ENCODE data around the gene SLC25A30. TPM values are rescaled to one million over a fixed set of nuclear protein-coding genes. Genes with fewer than 3 reads are reported as not detected.

Gene SLC25A30, protein sequence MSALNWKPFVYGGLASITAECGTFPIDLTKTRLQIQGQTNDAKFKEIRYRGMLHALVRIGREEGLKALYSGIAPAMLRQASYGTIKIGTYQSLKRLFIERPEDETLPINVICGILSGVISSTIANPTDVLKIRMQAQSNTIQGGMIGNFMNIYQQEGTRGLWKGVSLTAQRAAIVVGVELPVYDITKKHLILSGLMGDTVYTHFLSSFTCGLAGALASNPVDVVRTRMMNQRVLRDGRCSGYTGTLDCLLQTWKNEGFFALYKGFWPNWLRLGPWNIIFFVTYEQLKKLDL
- polyA plus RNA-seq = 1.9 TPM

DNA sequence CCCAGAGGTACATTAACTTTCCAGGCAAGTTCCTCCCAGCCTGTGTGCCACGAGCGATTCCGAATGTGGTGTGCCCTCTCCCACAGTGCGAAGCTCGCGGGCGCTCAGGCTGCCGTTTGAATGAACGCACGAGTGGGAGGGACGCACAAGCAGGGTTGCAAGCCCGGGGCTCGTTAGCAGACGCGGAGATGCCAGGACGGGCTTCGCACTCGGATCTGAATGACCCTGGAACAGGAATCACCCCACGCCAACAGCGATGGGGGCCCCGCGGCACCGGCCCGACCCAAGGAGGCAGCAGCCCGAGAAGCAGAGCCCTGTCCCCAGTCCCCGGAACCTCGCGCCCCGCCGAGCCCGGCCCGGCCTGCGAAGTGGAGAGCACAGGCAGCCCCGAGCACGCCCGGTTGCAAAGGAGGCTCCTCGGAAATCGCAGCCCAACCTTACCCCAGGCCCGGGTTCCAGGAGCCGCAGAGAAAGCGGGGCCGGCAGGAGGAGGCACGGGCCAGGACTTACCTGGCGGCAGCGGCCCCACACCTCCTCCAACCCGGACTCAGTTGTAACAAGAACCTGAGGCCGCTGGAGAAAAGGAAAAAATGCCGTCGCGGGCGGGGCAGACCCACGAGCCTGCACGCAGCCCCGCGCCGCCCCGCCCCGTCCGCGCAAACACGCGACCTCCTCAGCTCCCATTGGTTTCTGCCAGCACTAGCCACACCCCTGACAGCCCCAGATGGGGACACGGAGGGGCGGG is at the start of gene SLC25A30:
SLC25A30 (minus strand) TSS at position 584 of the 745 bp plus-strand sequence. CDS start 6,948 bp downstream, outside the sequence.
- Mint-ChIP-seq H3K36me3 (peaks cover 2% of the 10 kb centered on the region), H3K27me3 (no peaks in the 10 kb centered on the region), H3K4me1 (peaks cover 12 to 25% (median 13%) of the 10 kb centered on the region in 3 donors), H3K9me3 (no peaks in the 10 kb centered on the region), H3K27ac (peak within 1 kb of the TSS; percentile 94 to 98 (median 96)), H3K4me3 (peak within 1 kb of the TSS; percentile 92 to 99 (median 97))

DNA sequence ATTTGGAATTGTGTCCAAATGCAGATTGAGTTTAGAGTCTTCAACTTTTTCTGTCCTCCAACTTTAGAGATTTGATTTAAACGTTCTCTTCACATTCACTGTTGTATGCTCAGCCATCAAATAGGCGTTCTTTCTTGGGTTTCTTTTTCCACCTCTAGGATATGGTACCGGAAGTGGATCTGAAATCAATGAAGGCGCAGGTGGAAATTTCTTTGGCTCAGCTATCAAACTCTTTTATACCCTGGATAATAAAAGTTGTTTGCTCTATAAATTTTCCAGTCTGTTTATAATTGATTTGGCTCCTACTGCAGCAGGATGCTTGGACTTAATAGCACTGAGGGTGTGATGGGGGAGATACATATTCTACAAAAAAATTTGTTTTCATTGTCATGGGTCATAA is 48.2 kb upstream of the SLC25A30 start:
- H3K27me3 Mint-ChIP-seq = no peaks in the 10 kb centered on the region
- H3K27ac Mint-ChIP-seq = peak overlapping the region in 2 of 3 donors; percentile 67 to 97
- peaks cover 40 to 47% (median 45%) of the 10 kb centered on the region in 3 donors for H3K4me1 Mint-ChIP-seq
- peak overlapping the region; percentile 90 to 99 (median 94) for H3K4me3 Mint-ChIP-seq
- H3K9me3 Mint-ChIP-seq = no peaks in the 10 kb centered on the region
- peaks cover 3% of the 10 kb centered on the region for H3K36me3 Mint-ChIP-seq

DNA sequence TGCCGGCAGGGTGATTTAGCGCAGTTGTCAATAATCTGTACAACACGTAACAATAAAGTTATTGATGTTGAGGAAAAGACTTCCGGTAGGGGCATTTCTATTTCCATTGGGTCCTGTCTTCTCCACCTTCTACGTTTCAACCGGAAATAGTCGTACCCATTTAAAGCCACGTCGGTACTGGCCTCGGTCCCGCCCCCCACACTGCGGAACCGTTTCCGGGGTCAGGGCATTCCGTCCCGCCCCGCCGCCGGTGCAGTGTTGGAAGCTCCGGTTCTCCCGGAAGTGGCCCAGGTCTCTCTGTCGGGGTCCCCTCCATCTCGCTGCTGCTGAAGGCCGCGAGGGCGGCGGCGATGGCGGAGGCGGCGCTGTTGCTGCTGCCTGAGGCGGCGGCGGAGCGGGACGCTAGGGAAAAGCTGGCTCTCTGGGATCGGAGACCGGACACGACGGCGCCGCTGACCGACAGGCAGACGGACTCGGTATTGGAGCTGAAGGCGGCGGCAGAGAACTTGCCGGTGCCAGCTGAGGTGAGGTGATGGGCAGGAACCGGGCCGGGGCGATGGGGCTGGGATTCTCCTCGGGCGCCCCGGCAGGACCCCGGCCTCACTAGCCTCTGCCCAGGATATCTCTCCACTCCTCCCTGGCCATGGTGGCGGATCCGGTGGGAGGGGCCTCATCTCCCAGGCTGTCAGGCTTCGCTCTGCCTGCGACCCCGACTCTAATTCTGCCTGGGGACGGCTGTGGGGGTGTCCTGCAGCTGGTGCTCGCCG is 46.7 kb upstream of the SLC25A30 start, which contains the start of gene COG3:
COG3 (plus strand) TSS at position 253 of the 767 bp plus-strand sequence; CDS start at position 351, 98 bp downstream.
- H3K9me3 Mint-ChIP-seq = no peaks in the 10 kb centered on the region
- peak within 1 kb of the TSS; percentile 67 to 97 (median 92) for H3K27ac Mint-ChIP-seq
- peaks cover 34 to 38% (median 37%) of the 10 kb centered on the region in 3 donors for H3K4me1 Mint-ChIP-seq
- H3K36me3 Mint-ChIP-seq = no peaks in the 10 kb centered on the region
- no peaks in the 10 kb centered on the region for H3K27me3 Mint-ChIP-seq
- peak within 1 kb of the TSS; percentile 90 to 99 (median 94) for H3K4me3 Mint-ChIP-seq

DNA sequence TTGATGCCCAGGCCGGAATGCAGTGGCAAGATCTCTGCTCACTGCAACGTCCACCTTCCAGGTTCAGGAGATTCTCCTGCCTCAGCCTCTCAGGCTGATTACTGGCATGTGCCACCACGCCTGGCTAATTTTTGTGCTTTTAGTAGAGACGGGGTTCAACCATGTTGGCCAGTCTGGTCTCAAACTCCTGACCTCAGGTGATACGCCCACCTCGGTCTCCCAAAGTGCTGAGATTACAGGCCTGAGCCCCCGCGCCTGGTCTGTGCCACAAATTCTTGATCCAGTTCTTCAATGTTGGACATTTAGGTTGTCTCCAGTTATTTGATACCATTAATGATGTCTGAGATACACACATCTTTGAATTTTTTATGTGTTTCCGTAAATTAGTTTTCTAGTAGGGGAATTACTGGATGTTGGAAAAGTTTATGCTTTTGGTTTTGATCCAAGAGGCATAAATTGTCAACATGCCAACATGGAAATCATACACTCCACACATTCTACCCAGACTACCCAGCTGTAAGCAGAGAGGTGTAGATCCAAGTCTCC is 46.0 kb upstream of the SLC25A30 start:
- Mint-ChIP-seq H3K36me3 (no peaks in the 10 kb centered on the region), H3K4me1 (peaks cover 32 to 37% (median 36%) of the 10 kb centered on the region in 3 donors), H3K4me3 (peak overlapping the region; percentile 90 to 99 (median 94)), H3K27me3 (no peaks in the 10 kb centered on the region), H3K9me3 (peaks cover 0 to 4% (median 0%) of the 10 kb centered on the region in 3 donors), H3K27ac (peak overlapping the region; percentile 67 to 97 (median 92))

DNA sequence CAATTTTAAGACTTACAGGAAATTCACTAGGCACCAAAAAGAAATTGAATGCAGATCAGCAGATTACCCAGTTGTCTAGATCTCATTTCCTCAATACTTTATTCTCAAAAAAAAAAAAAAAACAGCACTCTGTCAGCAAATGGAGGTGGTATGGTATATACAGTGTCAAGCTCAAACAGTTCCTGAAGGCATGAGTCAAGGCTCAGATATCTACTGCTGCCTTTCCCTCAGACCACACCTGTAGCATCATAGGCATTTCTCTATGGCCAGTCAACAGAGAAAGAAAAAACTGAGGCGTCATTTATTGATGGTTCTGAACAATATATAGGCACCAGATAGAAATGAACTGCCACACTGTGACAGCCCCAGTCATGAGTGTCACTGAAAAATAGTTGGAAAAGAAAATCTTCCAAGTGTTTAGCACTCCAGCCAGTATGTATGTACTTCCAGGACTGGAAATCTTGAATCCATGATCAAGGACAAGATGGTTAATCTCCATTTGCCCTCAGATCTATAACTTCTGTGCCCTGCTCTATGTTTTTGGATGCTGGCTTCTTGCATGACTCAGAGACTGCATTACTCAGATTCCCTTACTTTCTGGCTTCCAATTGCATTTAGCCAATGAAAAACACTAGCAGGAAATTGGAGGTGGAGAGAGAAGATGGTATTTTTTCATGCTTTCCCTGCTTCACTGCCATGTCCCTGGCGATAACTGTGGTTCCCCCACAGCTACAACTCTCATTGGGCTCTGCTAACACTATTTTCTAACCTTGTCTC is 38.2 kb upstream of the SLC25A30 start:
- peaks cover 5% of the 10 kb centered on the region for H3K36me3 Mint-ChIP-seq
- no peak overlapping the region for H3K4me3 Mint-ChIP-seq
- peaks cover 7 to 14% (median 12%) of the 10 kb centered on the region in 3 donors for H3K9me3 Mint-ChIP-seq
- peaks cover 10% of the 10 kb centered on the region for H3K27me3 Mint-ChIP-seq
- H3K27ac Mint-ChIP-seq = no peak overlapping the region
- H3K4me1 Mint-ChIP-seq = peaks cover 0 to under 1% (median 0%) of the 10 kb centered on the region in 3 donors

DNA sequence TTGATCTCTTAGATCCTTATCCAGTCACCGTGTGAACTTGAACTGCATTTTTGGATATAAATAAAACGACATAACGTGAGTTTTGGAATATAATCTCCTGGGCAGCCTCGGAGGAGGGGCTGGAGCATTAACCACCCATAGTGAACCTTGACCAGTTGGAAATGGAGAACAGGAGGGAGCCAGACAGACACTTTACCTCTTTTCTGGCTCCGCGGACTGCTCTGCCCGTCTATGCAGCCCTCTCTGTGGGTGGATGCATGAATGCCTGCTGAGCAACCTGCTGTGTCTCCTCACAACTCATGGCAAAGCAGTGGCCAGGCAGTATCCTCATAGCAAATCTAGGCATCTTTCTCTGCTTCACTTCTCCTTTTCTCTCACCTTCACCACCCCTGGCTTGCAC is 36.0 kb upstream of the SLC25A30 start:
- Mint-ChIP-seq H3K27me3 (peaks cover 16% of the 10 kb centered on the region), H3K4me1 (no peaks in the 10 kb centered on the region), H3K36me3 (peaks cover 5% of the 10 kb centered on the region), H3K9me3 (peaks cover 7 to 14% (median 8%) of the 10 kb centered on the region in 3 donors), H3K27ac (no peak overlapping the region), H3K4me3 (no peak overlapping the region)

DNA sequence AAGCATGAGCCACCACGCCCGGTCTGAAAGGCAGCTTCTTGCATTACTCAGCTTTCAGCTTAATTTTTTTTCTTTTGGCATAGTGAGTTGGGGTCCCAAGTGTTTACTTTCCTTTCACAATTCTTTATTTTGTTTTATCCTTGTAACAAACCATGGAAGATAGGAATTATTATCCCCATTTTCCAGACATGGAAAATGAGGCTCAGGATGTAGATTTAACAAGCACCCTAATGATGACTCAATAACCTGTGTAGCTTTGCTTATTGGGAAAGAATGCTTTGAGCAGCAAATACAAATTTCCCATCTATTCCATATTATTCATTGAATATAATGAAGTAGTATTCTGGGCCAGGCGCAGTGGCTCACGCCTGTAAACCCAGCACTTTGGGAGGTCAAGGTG is 33.1 kb upstream of the SLC25A30 start:
- Mint-ChIP-seq H3K36me3 (peaks cover 5% of the 10 kb centered on the region), H3K4me1 (no peaks in the 10 kb centered on the region), H3K4me3 (no peak overlapping the region)

DNA sequence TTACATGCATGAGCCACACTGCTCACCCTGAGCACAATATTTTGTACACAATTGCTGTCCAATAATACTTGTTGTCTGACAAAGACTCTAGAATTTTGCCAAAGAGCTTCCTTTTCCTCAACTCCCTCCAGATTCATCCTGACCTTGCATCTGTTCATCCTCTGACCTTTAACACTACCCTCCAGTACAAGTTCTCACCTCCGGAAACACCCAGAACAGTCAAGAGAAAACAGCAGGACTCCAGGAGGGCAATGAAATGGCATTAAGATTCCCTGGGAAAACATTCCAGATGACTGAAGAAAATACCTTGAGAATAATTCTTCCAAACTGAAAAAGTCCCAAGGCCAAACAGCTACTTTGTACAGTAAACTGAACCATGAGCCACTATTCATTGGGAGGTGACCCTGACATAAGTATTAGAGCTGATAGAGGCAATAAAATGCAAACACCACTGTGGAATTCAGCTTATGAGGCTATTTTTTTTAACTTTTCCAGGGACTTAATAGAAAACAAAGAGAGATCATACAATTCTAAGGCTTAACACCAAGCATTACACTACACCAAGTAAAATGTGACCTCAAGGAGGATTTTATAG is 30.9 kb upstream of the SLC25A30 start:
- H3K4me1 Mint-ChIP-seq = no peaks in the 10 kb centered on the region
- no peak overlapping the region for H3K27ac Mint-ChIP-seq
- H3K4me3 Mint-ChIP-seq = no peak overlapping the region
- H3K9me3 Mint-ChIP-seq = no peaks in the 10 kb centered on the region
- peaks cover 5% of the 10 kb centered on the region for H3K36me3 Mint-ChIP-seq
- peaks cover 18% of the 10 kb centered on the region for H3K27me3 Mint-ChIP-seq

More for the DNA sequence above, 33.1 kb upstream of the SLC25A30 start:
- peaks cover 0 to 2% (median 2%) of the 10 kb centered on the region in 3 donors for H3K9me3 Mint-ChIP-seq
- no peak overlapping the region for H3K27ac Mint-ChIP-seq
- peaks cover 18% of the 10 kb centered on the region for H3K27me3 Mint-ChIP-seq

DNA sequence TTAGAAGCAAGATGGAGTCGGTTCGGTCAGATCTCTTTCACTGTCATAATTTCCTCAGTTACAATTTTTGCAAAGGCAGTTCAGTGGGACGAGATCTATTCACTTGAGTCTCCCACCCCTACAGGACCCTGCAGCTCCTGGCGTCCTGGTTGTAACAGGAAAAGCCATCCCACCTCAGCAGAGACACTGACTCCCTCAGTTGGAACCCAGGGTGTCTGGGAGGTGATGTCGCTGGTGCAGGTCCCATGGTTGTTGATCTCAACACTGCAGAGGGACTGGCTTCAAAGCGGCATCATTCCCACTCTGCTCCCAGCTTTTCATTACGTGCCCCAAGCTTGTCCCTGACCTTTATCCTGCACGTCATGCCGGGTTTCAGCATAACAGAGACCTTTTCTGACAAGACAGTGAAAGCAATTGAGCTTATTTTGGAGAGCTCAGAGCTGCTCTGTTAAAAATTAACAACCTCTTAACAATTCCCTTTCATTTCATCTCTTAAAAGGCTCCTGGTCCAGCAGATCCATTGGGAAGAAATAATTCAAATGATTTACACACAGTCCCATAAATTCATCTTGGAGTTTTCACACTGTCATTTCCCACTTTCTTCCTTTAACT is 29.0 kb upstream of the SLC25A30 start:
- Mint-ChIP-seq H3K27me3 (peaks cover 16% of the 10 kb centered on the region), H3K4me1 (no peaks in the 10 kb centered on the region), H3K9me3 (peaks cover 0 to 4% (median 0%) of the 10 kb centered on the region in 3 donors), H3K36me3 (peaks cover 4% of the 10 kb centered on the region), H3K27ac (no peak overlapping the region), H3K4me3 (no peak overlapping the region)

DNA sequence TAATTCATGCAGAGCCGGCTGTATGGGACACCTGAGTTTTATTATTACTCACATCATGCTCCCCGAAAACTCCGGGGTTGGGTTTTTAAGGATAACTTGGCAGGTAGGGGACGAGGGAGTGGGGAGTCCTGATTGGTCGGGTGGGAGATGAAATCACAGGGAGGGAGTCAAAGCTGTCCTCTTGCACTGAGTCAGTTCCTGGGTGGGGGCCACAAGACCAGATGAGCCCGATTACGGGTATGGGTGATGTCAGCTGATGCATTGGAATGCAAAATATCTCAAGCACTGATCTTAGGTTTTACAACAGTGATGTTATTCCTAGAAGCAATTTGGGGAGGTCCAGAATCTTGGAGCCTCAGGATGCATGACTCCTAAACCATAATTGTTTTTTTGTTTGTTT is 28.0 kb upstream of the SLC25A30 start:
- H3K9me3 Mint-ChIP-seq = peaks cover 0 to 4% (median 0%) of the 10 kb centered on the region in 3 donors
- H3K27me3 Mint-ChIP-seq = peaks cover 14% of the 10 kb centered on the region
- no peak overlapping the region for H3K4me3 Mint-ChIP-seq
- peaks cover 4% of the 10 kb centered on the region for H3K36me3 Mint-ChIP-seq
- peaks cover 4 to 7% (median 6%) of the 10 kb centered on the region in 3 donors for H3K4me1 Mint-ChIP-seq
- no peak overlapping the region for H3K27ac Mint-ChIP-seq

DNA sequence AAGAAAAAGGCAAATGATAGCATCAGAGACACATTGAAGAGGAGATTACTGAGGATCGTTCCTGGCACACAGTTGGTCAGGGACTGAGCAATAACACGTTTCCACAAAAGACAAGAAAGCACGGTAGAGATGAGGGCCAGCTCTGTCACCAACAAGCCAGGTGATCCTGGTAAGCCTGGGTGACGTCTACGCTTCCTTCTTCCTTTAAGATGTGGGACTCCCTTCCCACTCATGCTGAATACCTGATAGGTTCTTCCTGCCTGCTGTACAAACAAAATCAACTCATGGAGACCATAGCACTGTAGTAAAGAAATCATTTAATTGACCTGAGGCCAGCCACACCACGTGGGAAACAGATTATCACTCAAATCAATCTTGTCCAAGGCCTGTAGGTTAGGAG is 26.9 kb upstream of the SLC25A30 start:
- Mint-ChIP-seq H3K4me3 (no peak overlapping the region), H3K27ac (no peak overlapping the region), H3K36me3 (peaks cover 4% of the 10 kb centered on the region), H3K9me3 (peaks cover 0 to 4% (median 0%) of the 10 kb centered on the region in 3 donors), H3K4me1 (peaks cover 4 to 11% (median 6%) of the 10 kb centered on the region in 3 donors), H3K27me3 (peaks cover 11% of the 10 kb centered on the region)

DNA sequence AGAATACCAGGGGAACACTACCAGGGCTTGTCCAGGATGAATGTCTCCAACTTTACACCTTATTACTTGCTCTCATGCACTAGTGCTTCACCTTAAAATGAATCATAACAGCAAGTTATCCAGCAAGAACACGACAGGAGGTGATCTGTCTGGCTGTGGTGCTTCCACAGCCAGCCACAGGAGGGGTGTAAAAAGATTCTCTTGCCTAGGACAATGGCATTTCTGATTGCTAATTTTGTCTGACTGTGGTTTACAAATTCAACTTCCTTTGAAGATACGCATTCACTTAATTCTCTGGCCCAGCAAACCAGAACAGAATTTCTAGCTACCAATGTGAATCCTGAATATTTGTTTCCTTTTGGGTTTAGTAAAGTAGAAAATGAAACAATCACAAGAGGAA is 23.5 kb upstream of the SLC25A30 start:
- peaks cover 3% of the 10 kb centered on the region for H3K27me3 Mint-ChIP-seq
- H3K4me3 Mint-ChIP-seq = peak overlapping the region in 1 of 4 donors; percentile 55
- H3K9me3 Mint-ChIP-seq = peaks cover 0 to 4% (median 0%) of the 10 kb centered on the region in 3 donors
- peaks cover 6 to 18% (median 9%) of the 10 kb centered on the region in 3 donors for H3K4me1 Mint-ChIP-seq
- no peak overlapping the region for H3K27ac Mint-ChIP-seq
- no peaks in the 10 kb centered on the region for H3K36me3 Mint-ChIP-seq

DNA sequence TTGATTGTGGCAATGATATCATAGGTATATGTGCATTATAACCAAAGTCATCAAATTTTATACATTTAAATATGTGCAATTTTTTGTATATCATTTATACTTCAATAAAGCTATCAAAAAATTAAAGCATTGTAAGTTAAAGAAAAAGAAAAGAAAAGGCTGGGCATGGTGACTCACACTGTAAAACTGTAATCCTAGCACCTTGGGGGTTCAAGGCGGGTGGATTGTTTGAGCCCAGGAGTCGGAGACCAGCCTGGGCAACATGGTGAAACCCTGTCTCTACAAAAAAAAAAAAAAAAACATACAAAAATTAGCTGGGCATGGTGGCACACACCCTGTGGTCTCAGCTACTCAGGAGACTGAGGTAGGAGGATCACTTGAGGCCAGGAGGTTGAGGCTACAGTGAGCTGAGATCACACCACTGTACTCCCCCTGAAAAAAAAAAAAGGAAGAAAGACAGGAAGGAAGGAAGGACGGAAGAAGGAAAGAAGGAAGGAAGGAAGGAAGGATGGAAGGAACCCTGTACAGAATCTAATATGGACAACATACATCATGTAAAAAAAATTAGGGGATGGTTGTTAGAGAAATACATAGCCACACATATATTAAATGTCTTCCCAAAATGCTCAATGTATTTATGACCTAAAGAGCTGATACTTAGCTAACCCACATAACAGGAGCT is 21.7 kb upstream of the SLC25A30 start:
- Mint-ChIP-seq H3K27ac (no peak overlapping the region), H3K36me3 (no peaks in the 10 kb centered on the region), H3K9me3 (peaks cover 0 to 4% (median 0%) of the 10 kb centered on the region in 3 donors), H3K27me3 (peaks cover 3% of the 10 kb centered on the region), H3K4me1 (peaks cover 6 to 18% (median 9%) of the 10 kb centered on the region in 3 donors), H3K4me3 (no peak overlapping the region)

All from IgD-negative memory B cell (primary cell).